GM21786 (cell line): ENCODE data around the gene ATG5.

Experiments
- ATAC-seq: cut with Tn5 transposase; IDR thresholded peaks from one replicate; pipeline ENCODE4 v1.9.1; 2021; ENCODE audit not compliant: unreplicated experiment

ATG5 gene

DNA sequence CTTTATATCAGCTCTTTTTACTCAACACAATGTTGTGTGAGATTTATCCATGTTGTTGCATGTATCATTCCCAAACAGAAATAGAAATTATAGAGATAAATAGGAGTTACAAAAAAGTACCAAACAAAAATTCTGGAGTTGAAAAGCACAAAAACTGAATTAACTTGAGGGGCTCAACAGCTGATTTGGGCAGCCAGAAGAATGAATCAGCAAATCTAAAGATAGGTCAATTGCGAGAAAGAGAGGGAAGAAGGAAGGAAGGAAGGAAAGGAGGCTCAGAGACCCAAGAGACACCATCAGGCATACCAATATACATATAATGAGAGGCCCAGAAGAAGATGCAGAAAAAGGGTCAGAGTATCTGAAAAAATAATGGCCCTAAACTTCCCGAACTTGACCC is 98.9 kb downstream of the ATG5 start:
- ATAC-seq, result no peak

DNA sequence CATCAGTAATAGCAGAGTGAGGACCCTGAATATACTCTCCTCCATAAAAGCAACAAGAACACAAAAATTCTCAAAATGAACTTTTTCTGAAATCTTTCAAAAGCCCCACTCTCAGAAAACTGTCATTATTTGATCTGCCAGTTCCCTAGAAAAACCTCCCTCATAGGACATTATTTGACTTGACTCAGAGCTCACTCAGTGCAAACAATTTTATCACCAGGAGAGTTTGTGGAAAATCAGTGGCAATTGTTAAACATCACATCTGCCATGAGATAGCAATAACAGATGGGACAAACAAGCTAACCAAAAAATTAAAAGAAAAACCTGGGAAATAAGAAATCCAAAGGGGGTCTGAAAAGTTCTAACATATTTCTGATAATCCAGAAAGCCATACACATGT is 100.0 kb downstream of the ATG5 start:
- no peak for ATAC-seq

DNA sequence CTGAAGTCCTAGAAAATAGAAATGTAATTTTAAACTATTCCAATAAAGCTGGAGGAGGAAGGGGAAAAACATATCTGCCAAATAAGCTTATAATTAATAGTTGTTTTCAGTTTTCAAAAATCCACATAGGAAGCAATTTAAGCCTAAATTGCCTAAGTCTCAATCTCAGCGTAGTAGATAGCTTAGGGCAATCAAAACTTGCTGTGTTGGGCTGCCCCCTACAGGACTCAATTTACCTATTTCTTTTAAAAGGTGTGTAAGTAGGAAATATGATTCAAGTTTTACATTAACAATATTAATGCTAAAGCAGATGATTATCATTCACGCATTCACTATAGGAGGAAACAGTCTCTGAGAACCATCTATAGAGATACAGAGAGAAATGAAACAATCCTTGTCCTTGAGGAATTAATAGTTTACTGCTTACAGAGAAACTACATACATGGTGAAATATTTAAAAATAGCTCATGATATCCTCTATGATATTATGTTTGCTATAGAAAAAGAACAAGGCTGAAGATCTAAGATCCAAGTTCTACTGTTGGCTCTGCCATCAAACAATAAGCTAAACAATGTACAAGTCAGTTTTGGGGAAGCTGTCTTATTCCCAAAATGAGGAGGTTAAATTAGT is 102.1 kb downstream of the ATG5 start:
- no peak for ATAC-seq

DNA sequence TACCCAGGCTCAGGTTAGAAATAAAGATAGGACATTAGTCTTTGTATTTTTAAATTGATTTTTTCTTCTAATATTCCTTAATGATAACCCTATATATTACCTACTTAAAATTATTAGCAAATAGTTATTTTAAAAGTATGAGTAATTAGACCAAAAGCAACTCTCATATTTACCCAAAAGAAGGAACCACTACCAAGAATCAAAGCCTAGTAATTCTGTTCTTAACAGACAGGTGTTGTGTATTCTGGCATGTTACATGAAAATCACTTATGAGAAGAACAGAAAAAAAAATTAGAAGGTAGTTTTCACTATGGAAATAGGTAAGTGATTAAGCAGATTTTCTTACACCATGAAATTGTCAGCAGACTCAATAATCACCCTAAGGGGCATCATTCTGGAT is 105.1 kb downstream of the ATG5 start:
- peak; percentile 68 for ATAC-seq

- no peak for ATAC-seq
Observed at GRCh38 chr6:106216527-106216926, 109.0 kb downstream of the ATG5 start.

- ATAC-seq, result no peak
Observed at GRCh38 chr6:106215608-106216007, 110.0 kb downstream of the ATG5 start.

DNA sequence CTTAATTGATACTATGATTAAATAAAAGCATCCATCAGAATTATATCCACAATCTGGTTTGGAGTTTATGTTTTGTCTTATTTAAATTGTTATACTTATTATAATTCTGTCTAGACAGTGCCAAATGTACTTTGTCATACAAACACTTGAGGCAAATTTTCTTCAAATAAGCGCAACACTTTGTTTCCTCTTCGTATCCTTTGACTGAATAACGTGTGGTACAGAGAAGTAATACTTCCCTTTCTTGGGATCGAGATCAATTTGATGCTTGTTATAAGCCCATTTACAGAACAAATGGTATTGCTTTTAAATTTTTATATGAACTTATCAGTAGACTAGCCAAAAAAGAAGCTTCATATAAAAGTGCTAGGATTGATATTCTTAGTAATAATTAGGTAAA is 111.0 kb downstream of the ATG5 start:
- no peak for ATAC-seq

- ATAC-seq, result no peak
Observed at GRCh38 chr6:106213660-106214289, 111.8 kb downstream of the ATG5 start.

- no peak for ATAC-seq
Observed at GRCh38 chr6:106212576-106212975, 113.0 kb downstream of the ATG5 start.

DNA sequence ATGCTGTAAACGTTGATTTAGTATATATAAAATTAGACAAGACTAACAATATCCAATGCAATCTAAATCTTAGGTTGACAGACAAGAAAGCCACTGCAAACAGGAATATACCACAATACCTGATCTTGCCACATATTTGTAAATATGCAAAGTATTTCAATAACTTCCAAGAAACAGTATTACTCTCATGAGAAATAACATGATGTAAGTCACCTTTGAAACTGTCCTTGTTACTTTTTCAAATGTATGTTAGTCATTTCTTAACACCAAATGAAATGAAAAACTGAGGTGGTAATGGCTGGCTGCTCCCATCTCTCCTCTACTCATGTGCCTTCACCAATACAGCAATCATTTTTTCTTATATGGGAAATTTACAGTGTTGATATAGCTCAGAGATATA is 118.7 kb downstream of the ATG5 start:
- no peak for ATAC-seq

GRCh38 chr6:106204961-106205360 is 120.6 kb downstream of the ATG5 start:
- ATAC-seq, result no peak

DNA sequence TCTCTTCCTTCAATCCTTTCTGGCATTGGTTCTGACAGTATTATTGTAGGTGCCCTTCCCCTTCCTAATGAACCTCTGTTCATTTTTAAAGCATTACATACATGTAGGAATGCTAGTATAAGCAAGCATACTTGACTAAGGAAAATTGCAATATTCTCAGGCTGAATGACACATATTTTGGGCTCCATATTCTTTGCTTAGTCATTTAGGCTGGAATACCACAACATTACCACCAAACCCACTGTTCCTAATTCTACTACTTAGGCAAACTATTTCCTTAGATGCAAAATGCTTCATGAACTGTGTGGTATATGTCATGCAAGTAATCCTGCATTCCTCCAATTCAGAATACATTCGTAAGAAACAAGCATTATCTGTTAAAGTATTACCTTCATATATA is 125.6 kb downstream of the ATG5 start:
- no peak for ATAC-seq

DNA sequence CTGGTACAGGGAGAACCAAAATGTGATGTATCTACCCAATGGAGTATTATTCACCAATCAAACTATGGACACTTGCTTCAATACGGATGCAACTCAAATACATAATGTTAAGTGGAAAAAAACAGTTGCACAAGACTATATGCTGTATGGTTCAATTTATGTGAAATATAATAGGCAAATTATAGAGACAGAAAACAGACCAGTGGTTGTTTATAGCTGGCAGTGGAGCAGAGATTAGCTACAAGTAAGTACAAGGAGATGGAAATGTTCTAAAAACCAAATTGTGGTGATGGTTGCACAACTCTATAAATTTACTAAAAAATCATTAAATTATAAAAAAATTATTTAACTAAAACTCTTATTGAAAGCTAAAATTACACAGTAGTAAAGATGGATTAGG is 126.2 kb downstream of the ATG5 start:
- ATAC-seq, result no peak

- no peak for ATAC-seq
Observed at GRCh38 chr6:106197441-106197840, 128.1 kb downstream of the ATG5 start.

DNA sequence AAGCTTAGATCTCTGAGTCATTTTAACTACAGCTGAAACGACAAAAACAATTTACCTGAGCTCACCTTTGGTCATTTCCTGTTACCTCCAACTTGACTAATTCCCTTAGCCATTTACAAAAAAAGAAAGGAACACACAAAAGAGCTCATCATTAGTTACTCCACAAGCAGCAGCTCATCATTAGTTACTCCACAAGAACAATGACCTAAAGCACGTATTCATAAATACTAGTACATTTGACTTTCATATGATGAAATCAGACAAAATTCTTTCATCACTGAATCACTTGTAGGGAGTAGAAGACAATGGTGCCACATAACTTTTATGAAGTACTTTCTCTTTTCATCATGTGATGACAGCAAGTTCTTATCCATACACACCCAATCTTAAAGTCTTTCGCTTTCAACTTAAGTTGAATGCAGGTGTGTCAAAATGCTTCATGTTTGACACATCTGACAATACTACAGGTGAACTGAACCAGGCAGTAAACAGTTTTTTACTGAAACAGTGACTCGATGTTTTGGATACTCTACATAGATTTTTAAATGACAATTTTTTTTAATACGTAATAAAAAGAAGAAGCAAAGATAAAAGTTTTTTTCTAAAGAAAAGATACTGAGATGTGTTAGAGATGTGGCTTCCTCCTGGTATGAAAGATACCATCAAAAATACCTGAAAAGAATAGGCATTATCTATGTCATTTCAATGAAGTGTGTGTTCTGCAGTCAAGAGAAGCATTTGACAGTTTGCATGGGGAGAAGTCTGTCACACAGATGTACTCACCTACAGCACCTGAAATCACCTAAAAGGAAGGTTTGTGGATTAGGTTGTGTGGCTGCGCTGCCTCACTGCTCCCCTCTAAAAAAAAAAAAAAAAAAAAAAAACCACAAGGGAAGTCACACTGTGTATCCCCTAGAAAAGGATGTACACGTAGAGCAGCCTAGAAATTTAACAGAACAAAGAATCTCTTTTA is 130.3 kb downstream of the ATG5 start:
- peak; percentile 53 for ATAC-seq

DNA sequence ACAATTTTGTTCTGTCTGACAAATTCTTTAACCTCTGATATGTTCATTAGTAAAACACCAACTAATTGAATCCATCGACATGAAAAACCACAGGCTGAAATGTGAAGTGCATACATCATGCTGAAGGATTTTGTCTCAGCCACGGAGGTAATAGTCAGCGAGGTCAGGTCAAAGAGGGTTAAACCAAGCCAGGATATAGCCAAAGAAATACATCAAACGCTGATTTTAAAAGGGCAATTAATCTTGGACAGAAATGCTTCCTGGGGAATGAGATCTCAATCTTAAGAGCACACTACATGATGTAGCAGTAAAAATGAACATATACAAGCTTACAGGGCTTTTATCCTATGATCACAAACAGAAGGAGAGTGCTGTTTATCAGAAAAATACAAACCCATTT is 132.7 kb downstream of the ATG5 start:
- no peak for ATAC-seq

DNA sequence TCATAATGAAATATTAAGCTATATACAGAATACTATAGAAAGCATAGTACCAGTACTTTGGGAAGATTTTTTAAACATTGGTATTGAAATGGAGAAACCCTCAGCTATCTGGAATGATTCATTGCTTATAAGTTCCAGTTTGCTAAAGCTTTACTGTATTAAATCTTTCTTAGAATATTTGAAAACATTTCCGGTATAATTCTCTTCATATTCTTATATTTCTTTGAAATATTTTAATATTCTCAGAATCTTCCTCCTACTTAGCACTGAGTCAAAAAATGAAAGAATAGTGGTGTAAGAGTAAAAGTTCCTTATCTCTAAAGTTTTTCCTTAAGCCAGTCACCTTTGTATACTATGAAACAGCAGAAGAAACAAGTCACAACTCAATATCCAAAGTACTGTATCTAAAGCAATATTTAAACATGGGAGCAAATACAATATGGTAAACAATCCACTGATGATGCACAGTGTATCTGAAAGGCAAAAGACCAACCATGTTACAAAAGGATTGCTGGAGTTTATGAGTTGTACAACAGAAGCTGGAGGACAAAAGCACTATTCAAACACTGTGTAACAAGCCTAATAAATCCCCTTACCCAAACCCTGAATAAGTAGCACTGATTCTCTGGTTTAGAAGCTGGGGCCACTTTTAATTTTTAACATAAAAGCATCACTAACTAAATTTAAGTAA is 137.3 kb downstream of the ATG5 start:
- no peak for ATAC-seq

- no peak for ATAC-seq
Observed at GRCh38 chr6:106187424-106187982, 138.1 kb downstream of the ATG5 start.

- ATAC-seq, result no peak
Observed at GRCh38 chr6:106186714-106187113, 138.8 kb downstream of the ATG5 start.

DNA sequence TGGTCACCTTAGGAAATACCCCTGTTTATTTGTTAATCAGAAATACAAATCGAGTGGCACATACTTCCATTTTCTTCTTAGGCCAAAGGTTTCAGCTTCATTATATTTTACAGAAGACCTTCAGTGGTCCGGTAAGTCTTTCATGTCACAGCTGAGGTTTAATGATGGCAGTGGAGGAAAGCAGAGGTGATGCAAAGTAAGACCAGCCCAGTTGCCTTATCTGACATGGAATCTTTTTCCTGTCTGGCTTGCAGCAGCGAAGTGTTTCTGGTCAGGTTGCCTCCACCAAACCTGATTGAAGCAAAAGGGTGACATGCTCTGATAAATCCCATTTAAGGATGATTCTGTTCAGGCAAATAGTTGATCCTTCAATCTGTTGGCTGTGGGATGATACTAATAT is 139.4 kb downstream of the ATG5 start:
- no peak for ATAC-seq

DNA sequence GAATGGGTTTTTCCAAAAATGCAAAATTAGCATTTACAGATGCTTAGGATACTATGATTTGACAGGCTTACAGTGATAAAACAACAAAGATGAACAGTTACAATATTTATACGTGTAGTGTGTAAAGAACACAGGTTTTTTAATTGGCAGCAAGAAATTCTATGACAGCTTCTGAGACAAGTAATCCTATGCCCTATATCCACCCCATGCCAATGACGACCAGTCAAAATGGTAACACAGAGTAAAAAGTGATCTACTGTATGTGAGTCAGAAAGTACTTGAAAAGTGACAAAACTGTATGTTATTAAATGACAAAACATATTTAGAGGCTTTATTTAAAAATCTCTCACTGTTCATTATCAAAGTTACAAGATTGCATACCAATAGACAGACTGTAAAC is 139.9 kb downstream of the ATG5 start:
- no peak for ATAC-seq
